GM18873 (cell line): ENCODE measurements around the gene COL28A1.

Experiments used
- ATAC-seq: cut with Tn5 transposase; IDR thresholded peaks from one replicate; pipeline ENCODE4 v1.9.1; 2021; ENCODE audit warnings: mild to moderate bottlenecking, moderate library complexity, moderate number of reproducible peaks; ENCODE audit not compliant: unreplicated experiment, low FRiP score

COL28A1 gene

GRCh38 chr7:7522421-7522820 is 13.3 kb downstream of the COL28A1 start:
- no peak for ATAC-seq

GRCh38 chr7:7521259-7521658 is 14.4 kb downstream of the COL28A1 start:
- ATAC-seq = no peak

GRCh38 chr7:7519528-7519927 is 16.1 kb downstream of the COL28A1 start:
- ATAC-seq = no peak

GRCh38 chr7:7519056-7519455 is 16.6 kb downstream of the COL28A1 start:
- ATAC-seq = no peak

GRCh38 chr7:7517754-7518153 is 17.9 kb downstream of the COL28A1 start:
- no peak for ATAC-seq

- ATAC-seq = no peak
Observed at GRCh38 chr7:7516662-7517061, 19.0 kb downstream of the COL28A1 start.

GRCh38 chr7:7516156-7516555 is 19.5 kb downstream of the COL28A1 start:
- ATAC-seq = no peak

- no peak for ATAC-seq
Observed at GRCh38 chr7:7512861-7513597, 22.6 kb downstream of the COL28A1 start.

- no peak for ATAC-seq
Observed at GRCh38 chr7:7510794-7511193, 24.9 kb downstream of the COL28A1 start.

- no peak for ATAC-seq
Observed at GRCh38 chr7:7505915-7506314, 29.8 kb downstream of the COL28A1 start.

GRCh38 chr7:7504910-7505704 is 30.6 kb downstream of the COL28A1 start:
- no peak for ATAC-seq

GRCh38 chr7:7499892-7500291 is 35.8 kb downstream of the COL28A1 start:
- no peak for ATAC-seq

GRCh38 chr7:7498856-7499255 is 36.8 kb downstream of the COL28A1 start:
- ATAC-seq = no peak

GRCh38 chr7:7496311-7496710 is 39.4 kb downstream of the COL28A1 start:
- ATAC-seq = no peak

GRCh38 chr7:7495171-7495570 is 40.5 kb downstream of the COL28A1 start:
- ATAC-seq = no peak

- no peak for ATAC-seq
Observed at GRCh38 chr7:7491044-7491443, 44.6 kb downstream of the COL28A1 start.

- ATAC-seq = no peak
Observed at GRCh38 chr7:7490003-7490402, 45.7 kb downstream of the COL28A1 start.

GRCh38 chr7:7489546-7489945 is 46.1 kb downstream of the COL28A1 start:
- ATAC-seq = no peak

GRCh38 chr7:7486362-7486761 is 49.3 kb downstream of the COL28A1 start:
- ATAC-seq = no peak

- ATAC-seq = no peak
Observed at GRCh38 chr7:7484072-7484471, 51.6 kb downstream of the COL28A1 start.

- ATAC-seq = no peak
Observed at GRCh38 chr7:7481802-7482201, 53.9 kb downstream of the COL28A1 start.

- no peak for ATAC-seq
Observed at GRCh38 chr7:7479275-7479805, 56.3 kb downstream of the COL28A1 start.
